GM12864 (cell line): ENCODE results near the gene SEMA4D.

Source experiments
- DNase-seq: peaks from one replicate; pipeline ENCODE4 v3.0.0-alpha.2; 2011; ENCODE audit warnings: low read depth
- H3K4me3 ChIP-seq: 2 replicates; pipeline ENCODE4 v1.5.1; 2011; ENCODE audit warnings: mild to moderate bottlenecking, low read depth, low read length, control low read depth
- CTCF ChIP-seq: IDR thresholded peaks from 2 replicates; pipeline ENCODE4 v1.5.1; 2011; ENCODE audit warnings: low read depth, mild to moderate bottlenecking, moderate library complexity, low read length, control low read depth, inconsistent platforms; ENCODE audit errors: missing control alignments

Gene SEMA4D

DNA sequence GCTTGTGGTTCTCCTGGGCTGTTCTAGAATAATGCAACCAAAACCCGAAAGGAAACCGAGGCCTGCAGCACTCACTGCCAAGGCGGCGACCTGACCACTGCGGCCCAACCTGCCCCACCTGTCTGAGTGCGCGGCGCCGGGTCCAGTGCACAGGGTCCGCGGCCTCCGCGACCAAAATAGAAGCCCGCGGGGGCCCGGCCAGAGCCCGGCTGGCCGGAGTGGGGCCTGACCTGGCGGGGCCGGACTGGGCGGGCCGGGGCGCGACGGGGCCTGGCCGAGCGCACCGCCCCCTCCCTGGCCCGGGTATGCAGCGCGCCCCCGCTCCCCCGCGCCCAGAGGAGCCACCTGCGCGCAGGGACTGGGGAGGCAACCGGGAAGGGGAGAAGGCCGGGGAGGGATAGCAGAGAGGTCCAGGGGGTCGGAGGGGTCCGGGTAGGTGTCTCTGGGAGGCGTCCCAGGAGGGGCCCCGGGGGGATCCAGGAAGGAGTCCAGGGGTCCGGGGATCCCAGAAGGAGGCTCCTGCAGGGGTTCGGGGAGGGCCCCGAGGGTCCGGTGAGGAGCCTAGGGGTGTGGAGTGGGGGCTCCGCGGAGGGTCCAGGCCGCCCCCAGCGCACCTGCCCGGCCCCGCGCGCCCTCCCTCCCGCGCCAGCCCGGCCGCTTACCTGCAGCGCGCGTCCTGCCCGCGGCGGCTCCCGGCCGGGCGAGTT is 503 bp downstream of the SEMA4D start:
- TF ChIP-seq CTCF = no peak
- DNase-seq = no peak
- H3K4me3 ChIP-seq = peak overlapping the region; percentile 92

DNA sequence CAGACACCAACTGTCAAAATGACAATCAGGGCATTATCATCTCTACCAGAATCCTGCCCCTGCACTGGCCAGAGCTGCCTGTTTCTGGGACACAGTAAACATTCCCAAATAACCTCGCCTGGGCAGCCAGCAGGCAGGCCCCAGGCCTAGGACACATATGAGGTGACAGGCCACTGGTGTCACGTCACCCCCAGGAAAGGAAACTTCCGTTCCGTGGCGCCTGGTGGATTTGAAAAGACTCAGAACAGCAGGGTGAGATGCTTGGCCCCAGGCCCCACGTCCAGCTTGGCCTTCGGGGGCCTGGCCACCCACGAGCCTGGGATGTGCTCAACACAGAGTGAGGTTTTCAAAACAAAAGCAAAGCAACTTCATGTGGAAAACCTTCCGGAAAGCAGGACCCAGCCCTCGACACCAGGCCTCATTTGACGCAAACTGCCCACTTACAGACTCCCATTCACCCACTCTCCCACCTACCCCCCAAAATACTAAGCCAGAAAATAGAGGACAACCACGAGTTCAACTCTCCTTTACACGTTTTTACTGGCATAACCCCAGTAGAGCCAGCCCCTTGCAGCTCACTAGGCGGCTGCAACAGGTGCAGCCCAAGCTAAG is 1.2 kb downstream of the SEMA4D start:
- peak overlapping the region; percentile 92 for H3K4me3 ChIP-seq
- no peak for TF ChIP-seq CTCF
- DNase-seq = no peak

DNA sequence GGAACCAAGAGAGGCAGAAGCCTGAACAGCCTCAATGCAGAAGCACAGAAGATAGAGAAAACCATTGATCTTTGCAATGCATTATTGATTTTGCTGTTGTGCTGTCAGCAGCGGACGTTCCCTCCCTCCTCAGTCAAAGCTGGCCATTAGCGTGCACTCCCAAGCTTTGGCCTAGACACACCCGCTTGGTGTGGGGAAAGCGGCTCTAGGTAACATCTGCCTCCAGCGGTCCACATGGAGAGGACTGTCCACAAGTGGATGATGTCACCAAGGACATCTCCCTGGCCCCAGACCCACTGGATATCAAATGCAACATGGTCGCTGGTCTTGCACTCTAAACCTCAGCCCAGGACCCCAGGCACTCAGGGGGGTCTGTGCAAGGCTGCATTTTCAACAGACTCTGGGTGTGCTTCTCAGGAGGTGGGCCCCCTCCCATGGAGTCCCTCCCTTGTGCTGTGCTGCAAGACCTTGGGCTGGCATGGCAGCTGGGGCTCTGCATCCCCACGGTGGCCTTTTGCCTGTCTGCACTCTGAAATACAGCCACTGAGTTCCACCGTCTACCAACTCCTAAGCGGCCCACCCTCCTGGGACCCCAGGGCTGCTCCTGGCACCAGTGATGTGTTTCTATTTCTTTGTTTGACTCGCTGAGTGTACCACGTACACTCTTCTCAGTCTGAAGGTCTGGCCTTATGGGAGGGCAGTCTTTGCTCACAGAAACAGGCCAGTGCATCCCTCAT is 1.9 kb downstream of the SEMA4D start:
- H3K4me3 ChIP-seq = peak overlapping the region; percentile 92
- TF ChIP-seq CTCF = no peak
- no peak for DNase-seq

GRCh38 chr9:89494199-89494598 is 3.7 kb downstream of the SEMA4D start:
- no peak for TF ChIP-seq CTCF
- DNase-seq = no peak
- no peak overlapping the region for H3K4me3 ChIP-seq

- no peak overlapping the region for H3K4me3 ChIP-seq
- TF ChIP-seq CTCF = no peak
These were observed 4.2 kb downstream of the SEMA4D start for GRCh38 chr9:89493671-89494070.

GRCh38 chr9:89493181-89493580 is 4.7 kb downstream of the SEMA4D start:
- TF ChIP-seq CTCF = no peak
- no peak for DNase-seq

More at GRCh38 chr9:89493671-89494070, 4.2 kb downstream of the SEMA4D start:
- DNase-seq = no peak

More at GRCh38 chr9:89493181-89493580, 4.7 kb downstream of the SEMA4D start:
- no peak overlapping the region for H3K4me3 ChIP-seq
